ENCODE data around the gene PPP6R3.
"Not testable (repeated sequence)": the region's sequence is repeated elsewhere in the genome, so short reads cannot be mapped to it uniquely, and the experiment has no call there.

Gene PPP6R3

GRCh38 chr11:68539395-68539794 lies 78.8 kb downstream of the PPP6R3 start:
- H2AFZ ChIP-seq (ENCODE audit: low read depth): no peak overlapping the region
- H3K4me3 ChIP-seq (IDR thresholded peaks at IDR 0.05; ENCODE audit: insufficient read depth, low read depth, low read length): no peak overlapping the region
- no peaks in the 10 kb centered on the region for H4K20me1 ChIP-seq (ENCODE audit: insufficient read depth)
- no peak overlapping the region for H3K27ac ChIP-seq
- no peaks in the 10 kb centered on the region for H3K27me3 ChIP-seq (ENCODE audit: insufficient read depth, low read depth)
- no peaks in the 10 kb centered on the region for H3K4me1 ChIP-seq (ENCODE audit: low read depth, poor library complexity, severe bottlenecking)
- H3K9ac ChIP-seq: no peak overlapping the region
- no peak for TF ChIP-seq CTCF (conservative IDR thresholded peaks at IDR 0.05; ENCODE audit: low read depth, low read length)
- peaks cover 23% of the 10 kb centered on the region; the same call in 1 of the 2 replicates for H3K79me2 ChIP-seq (ENCODE audit: insufficient read depth, low read depth)
- no peak overlapping the region for H3K4me2 ChIP-seq
- H3K36me3 ChIP-seq (ENCODE audit: insufficient read depth): no peaks in the 10 kb centered on the region

GRCh38 chr11:68540504-68540903 lies 80.0 kb downstream of the PPP6R3 start:
- not testable (repeated sequence) for H3K36me3 ChIP-seq (ENCODE audit: insufficient read depth); H3K4me3 ChIP-seq (IDR thresholded peaks at IDR 0.05; ENCODE audit: insufficient read depth, low read depth, low read length); H3K4me2 ChIP-seq; H3K27ac ChIP-seq; H3K27me3 ChIP-seq (ENCODE audit: insufficient read depth, low read depth); H2AFZ ChIP-seq (ENCODE audit: low read depth); H4K20me1 ChIP-seq (ENCODE audit: insufficient read depth); H3K4me1 ChIP-seq (ENCODE audit: low read depth, poor library complexity, severe bottlenecking); H3K9ac ChIP-seq
- peaks cover 14% of the 10 kb centered on the region; the same call in 1 of the 2 replicates for H3K79me2 ChIP-seq (ENCODE audit: insufficient read depth, low read depth)

GRCh38 chr11:68541116-68541515 lies 80.6 kb downstream of the PPP6R3 start:
- H3K4me3 ChIP-seq (IDR thresholded peaks at IDR 0.05; ENCODE audit: insufficient read depth, low read depth, low read length): no peak overlapping the region
- H3K4me2 ChIP-seq: no peak overlapping the region
- H3K27ac ChIP-seq: no peak overlapping the region
- no peak for TF ChIP-seq CTCF (conservative IDR thresholded peaks at IDR 0.05; ENCODE audit: low read depth, low read length)
- H4K20me1 ChIP-seq (ENCODE audit: insufficient read depth): no peaks in the 10 kb centered on the region
- peaks cover 9% of the 10 kb centered on the region; the same call in 1 of the 2 replicates for H3K79me2 ChIP-seq (ENCODE audit: insufficient read depth, low read depth)
- H3K9ac ChIP-seq: no peak overlapping the region
- no peaks in the 10 kb centered on the region for H3K36me3 ChIP-seq (ENCODE audit: insufficient read depth)
- no peaks in the 10 kb centered on the region for H3K4me1 ChIP-seq (ENCODE audit: low read depth, poor library complexity, severe bottlenecking)
- H3K27me3 ChIP-seq (ENCODE audit: insufficient read depth, low read depth): no peaks in the 10 kb centered on the region
- H2AFZ ChIP-seq (ENCODE audit: low read depth): no peak overlapping the region

GRCh38 chr11:68541991-68542390 lies 81.4 kb downstream of the PPP6R3 start:
- H3K27ac ChIP-seq: no peak overlapping the region
- no peaks in the 10 kb centered on the region for H3K36me3 ChIP-seq (ENCODE audit: insufficient read depth)
- H3K27me3 ChIP-seq (ENCODE audit: insufficient read depth, low read depth): no peaks in the 10 kb centered on the region
- no peaks in the 10 kb centered on the region for H3K4me1 ChIP-seq (ENCODE audit: low read depth, poor library complexity, severe bottlenecking)
- H3K4me3 ChIP-seq (IDR thresholded peaks at IDR 0.05; ENCODE audit: insufficient read depth, low read depth, low read length): no peak overlapping the region
- no peak overlapping the region for H2AFZ ChIP-seq (ENCODE audit: low read depth)
- H4K20me1 ChIP-seq (ENCODE audit: insufficient read depth): no peaks in the 10 kb centered on the region
- no peak overlapping the region for H3K4me2 ChIP-seq
- no peak for TF ChIP-seq CTCF (conservative IDR thresholded peaks at IDR 0.05; ENCODE audit: low read depth, low read length)
- H3K79me2 ChIP-seq (ENCODE audit: insufficient read depth, low read depth): peaks cover 11% of the 10 kb centered on the region; the same call in 1 of the 2 replicates
- H3K9ac ChIP-seq: no peak overlapping the region

GRCh38 chr11:68542617-68543016 lies 82.1 kb downstream of the PPP6R3 start:
- TF ChIP-seq CTCF (conservative IDR thresholded peaks at IDR 0.05; ENCODE audit: low read depth, low read length): no peak
- Histone ChIP-seq H3K36me3 (ENCODE audit: insufficient read depth) (peaks cover 4% of the 10 kb centered on the region; the same call in 1 of the 2 replicates), H3K27me3 (ENCODE audit: insufficient read depth, low read depth) (no peaks in the 10 kb centered on the region), H4K20me1 (ENCODE audit: insufficient read depth) (no peaks in the 10 kb centered on the region), H2AFZ (ENCODE audit: low read depth) (no peak overlapping the region), H3K4me3 (IDR thresholded peaks at IDR 0.05; ENCODE audit: insufficient read depth, low read depth, low read length) (no peak overlapping the region), H3K4me2 (no peak overlapping the region), H3K4me1 (ENCODE audit: low read depth, poor library complexity, severe bottlenecking) (no peaks in the 10 kb centered on the region), H3K79me2 (ENCODE audit: insufficient read depth, low read depth) (peaks cover 11% of the 10 kb centered on the region; the same call in 1 of the 2 replicates), H3K9ac (no peak overlapping the region), H3K27ac (no peak overlapping the region)

Measured in KMS-11 (cell line).